Activated CD4-positive, alpha-beta T cell treated with anti-CD3 and anti-CD28 coated beads, Interleukin-2, amount 50 U/mL, for 16 hours (primary cell): ENCODE results near the gene SIGLEC7.
A peak's percentile ranks its signal among the peaks of the same experiment; 100 is the strongest.

Experiments used
- DNase-seq: peaks from one replicate; pipeline ENCODE4 v3.0.0-alpha.2; 2020

SIGLEC7 gene

GRCh38 chr19:51142119-51142518 lies at the start of gene SIGLEC7:
SIGLEC7 (plus strand) TSS chr19:51142301; CDS start chr19:51142370, 69 bp downstream.
- no peak for DNase-seq

GRCh38 chr19:51093101-51093500 lies 49.0 kb upstream of the SIGLEC7 start:
- DNase-seq: no peak

GRCh38 chr19:51093510-51094345 lies 48.4 kb upstream of the SIGLEC7 start:
- no peak for DNase-seq

- DNase-seq: peak; percentile 26
Measured at GRCh38 chr19:51094696-51095279, 47.3 kb upstream of the SIGLEC7 start.

GRCh38 chr19:51096473-51097165 lies 45.5 kb upstream of the SIGLEC7 start:
- no peak for DNase-seq

GRCh38 chr19:51097166-51097738 lies 44.8 kb upstream of the SIGLEC7 start:
- peak; percentile 70 for DNase-seq

GRCh38 chr19:51097796-51098195 lies 44.3 kb upstream of the SIGLEC7 start:
- DNase-seq: no peak

- no peak for DNase-seq
Measured at GRCh38 chr19:51098365-51099046, 43.6 kb upstream of the SIGLEC7 start.

GRCh38 chr19:51099047-51099382 lies 43.1 kb upstream of the SIGLEC7 start:
- DNase-seq: no peak

GRCh38 chr19:51100601-51101000 lies 41.5 kb upstream of the SIGLEC7 start:
- no peak for DNase-seq

- DNase-seq: no peak
Measured at GRCh38 chr19:51101171-51101865, 40.8 kb upstream of the SIGLEC7 start.

GRCh38 chr19:51102991-51103390 lies 39.1 kb upstream of the SIGLEC7 start:
- DNase-seq: no peak

GRCh38 chr19:51103926-51104341 lies 38.2 kb upstream of the SIGLEC7 start:
- no peak for DNase-seq

- DNase-seq: peak; percentile 23
Measured at GRCh38 chr19:51107406-51108065, 34.6 kb upstream of the SIGLEC7 start.

GRCh38 chr19:51108066-51108804 lies 33.9 kb upstream of the SIGLEC7 start, which contains the start of gene CTU1:
CTU1 (minus strand) TSS chr19:51108409; CDS start chr19:51104569, 3,840 bp downstream.
- DNase-seq: peak; percentile 100

- no peak for DNase-seq
Measured at GRCh38 chr19:51108805-51109146, 33.3 kb upstream of the SIGLEC7 start.

- no peak for DNase-seq
Measured at GRCh38 chr19:51110666-51110971, 31.5 kb upstream of the SIGLEC7 start.

GRCh38 chr19:51111606-51112005 lies 30.5 kb upstream of the SIGLEC7 start:
- no peak for DNase-seq

GRCh38 chr19:51114087-51114729 lies 27.9 kb upstream of the SIGLEC7 start:
- DNase-seq: peak; percentile 86

- peak; percentile 53 for DNase-seq
Measured at GRCh38 chr19:51116736-51117286, 25.3 kb upstream of the SIGLEC7 start.
